HCT116 (cell line): ENCODE results near the gene KCNMB1. TPM values are rescaled to one million over a fixed set of nuclear protein-coding genes. Genes with fewer than 3 reads are reported as not detected.

Experiments
- ATAC-seq: fragments of 200-7000 bp; cut with Tn5 transposase; 2 replicates; pipeline ENCODE4 v1.9.1; 2020; ENCODE audit warnings: mild to moderate bottlenecking, moderate library complexity
- BruUV-seq: library from RNA; stranded (reverse); fragments of 400-500 nt; replicated peaks from 2 replicates; lab custom pipeline; 2021; lab: Mats Ljungman, UMichigan
- CTCF ChIA-PET: fragments of 300-600 bp; sonication (Branson Sonifier 250); formaldehyde crosslinking; loops from one replicate; lab custom pipeline; 2021; ENCODE audit warnings: antibody characterized with exemption; lab: Charles Lee
- POLR2A ChIA-PET: fragments of 300-600, 350-600 bp; sonication (Branson Sonifier 250); formaldehyde crosslinking; loops from one replicate; lab custom pipeline; 2021; ENCODE audit warnings: antibody characterized with exemption; lab: Charles Lee
- RAD21 ChIA-PET, 2 experiments: fragments of 300-600 bp; sonication (Branson Sonifier 250); formaldehyde crosslinking; loops; one replicate each; lab custom pipeline; 2023; ENCODE audit warnings: low total read pairs in 2 of 2; ENCODE audit not compliant: uncharacterized antibody in 2 of 2, unreplicated experiment in 2 of 2, low non-redundant PET in 1 of 2; lab: Charles Lee
- DNase-seq: peaks from one replicate; pipeline ENCODE4 v3.0.0-alpha.2; 2010; ENCODE audit warnings: low read depth, low spot score
- H2AFZ ChIP-seq: fragments of 200-600 bp; shearing (Covaris generic), sonication (generic); 2 replicates; pipeline ENCODE4 v1.6.1; 2017; ENCODE audit warnings: low read depth, mixed run types, mixed read lengths, antibody characterized with exemption, low read length; ENCODE audit not compliant: poor library complexity, severe bottlenecking
- H3K27ac ChIP-seq: 2 replicates; pipeline ENCODE4 v1.5.1; 2012; ENCODE audit warnings: low read depth, low read length
- H3K27me3 ChIP-seq: fragments of 200-600 bp; sonication (generic); 2 replicates; pipeline ENCODE4 v1.6.1; 2016; ENCODE audit warnings: mixed run types, low read length, mixed read lengths; ENCODE audit not compliant: insufficient read depth
- H3K36me3 ChIP-seq, 2 experiments: fragments of 200-500 bp in 1 of 2; fragments of 200-600 bp in 1 of 2; sonication (Bioruptor generic) in 1 of 2; sonication (generic) in 1 of 2; 2 replicates each; pipeline versions ENCODE4 v1.5.1 to v1.6.1; 2014 to 2016; ENCODE audit warnings: low read length in 2 of 2, inconsistent platforms in 1 of 2, mixed read lengths in 1 of 2, mixed run types in 1 of 2; ENCODE audit not compliant: insufficient read depth in 2 of 2, control insufficient read depth in 1 of 2
- H3K4me1 ChIP-seq, 2 experiments: fragments of 200-600 bp in 1 of 2; sonication (generic) in 1 of 2; 2 replicates each; pipeline versions ENCODE4 v1.5.1 to v1.6.1; 2012 to 2017; ENCODE audit warnings: low read length in 2 of 2, inconsistent platforms in 1 of 2, mild to moderate bottlenecking in 1 of 2, mixed read lengths in 1 of 2, mixed run types in 1 of 2, moderate library complexity in 1 of 2; ENCODE audit not compliant: insufficient read depth in 2 of 2, control insufficient read depth in 1 of 2
- H3K4me2 ChIP-seq: fragments of 200-600 bp; sonication (generic); 2 replicates; pipeline ENCODE4 v1.6.1; 2017; ENCODE audit warnings: mixed run types, low read length, mixed read lengths
- H3K4me3 ChIP-seq, 2 experiments: fragments of 200-600 bp in 1 of 2; sonication (generic) in 1 of 2; replicated peaks in 1 of 2; 2 replicates each; pipeline ENCODE4 v1.5.1; 2011 to 2016; ENCODE audit warnings: low read length in 2 of 2, control low read depth in 1 of 2, low read depth in 1 of 2, mild to moderate bottlenecking in 1 of 2, mixed read lengths in 1 of 2, mixed run types in 1 of 2
- H3K79me2 ChIP-seq: fragments of 200-600 bp; sonication (generic); 2 replicates; pipeline ENCODE4 v1.6.1; 2017; ENCODE audit warnings: mild to moderate bottlenecking, mixed run types, low read length, moderate library complexity, mixed read lengths; ENCODE audit not compliant: insufficient read depth
- H3K9ac ChIP-seq: fragments of 200-600 bp; sonication (generic); 2 replicates; pipeline ENCODE4 v1.6.1; 2016; ENCODE audit warnings: low read length, mixed read lengths
- H3K9me2 ChIP-seq: fragments of 200-600 bp; sonication (generic), shearing (Covaris generic); 2 replicates; pipeline ENCODE4 v1.6.1; 2017; ENCODE audit warnings: mixed run types, mild to moderate bottlenecking, moderate library complexity; ENCODE audit not compliant: insufficient read depth
- H3K9me3 ChIP-seq, 2 experiments: fragments of 200-500 bp in 1 of 2; fragments of 200-600 bp in 1 of 2; sonication (Bioruptor generic) in 1 of 2; sonication (generic) in 1 of 2; 2 replicates each; pipeline ENCODE4 v1.6.1; 2014 to 2017; ENCODE audit warnings: low read length in 2 of 2, mixed read lengths in 2 of 2, inconsistent platforms in 1 of 2, low read depth in 1 of 2, mild to moderate bottlenecking in 1 of 2, mixed run types in 1 of 2, moderate library complexity in 1 of 2; ENCODE audit not compliant: control insufficient read depth in 1 of 2, insufficient read depth in 1 of 2
- H4K20me1 ChIP-seq: fragments of 200-600 bp; sonication (generic), shearing (Covaris generic); 2 replicates; pipeline ENCODE4 v1.6.1; 2017; ENCODE audit warnings: mixed run types, mild to moderate bottlenecking, moderate library complexity; ENCODE audit not compliant: insufficient read depth
- CEBPB ChIP-seq: IDR thresholded peaks from 2 replicates; pipeline ENCODE4 v1.6.1; 2012; ENCODE audit warnings: low read depth
- EGR1 ChIP-seq: IDR thresholded peaks from 2 replicates; pipeline ENCODE4 v1.6.1; 2012; ENCODE audit warnings: low read depth
- JUND ChIP-seq: IDR thresholded peaks from 2 replicates; pipeline ENCODE4 v1.6.1; 2012
- POLR2A ChIP-seq: IDR thresholded peaks from 2 replicates; pipeline ENCODE4 v1.7.0; 2011; ENCODE audit warnings: borderline replicate concordance; ENCODE audit not compliant: insufficient read depth, insufficient read length; ENCODE audit errors: extremely low read depth
- SRF ChIP-seq: IDR thresholded peaks from 2 replicates; pipeline ENCODE4 v1.6.1; 2012; ENCODE audit warnings: low read depth
- YY1 ChIP-seq: IDR thresholded peaks from 2 replicates; pipeline ENCODE4 v1.6.1; 2011; ENCODE audit warnings: low read length, low read depth, moderate library complexity, mild to moderate bottlenecking; ENCODE audit not compliant: insufficient replicate concordance; ENCODE audit errors: extremely low read depth
- ZFX ChIP-seq: fragments of 450-650 bp; IDR thresholded peaks from 2 replicates; pipeline ENCODE4 v1.6.1; 2017
- ZNF274 ChIP-seq: fragments of 200-500 bp; sonication (Bioruptor generic); IDR thresholded peaks from 2 replicates; pipeline ENCODE4 v1.6.1; 2014; ENCODE audit warnings: mild to moderate bottlenecking, low read depth, low read length, inconsistent platforms
- intact Hi-C: fragments of 100-400 bp; cut with micrococcal nuclease; formaldehyde crosslinking; loops from 2 replicates; pipeline ENCODE4 v1.10.0; 2022
- total RNA-seq: library from RNA; stranded (reverse); gene quantifications from one replicate; pipeline ENCODE4 v1.2.1, GENCODE V29; 2021; ENCODE audit not compliant: unreplicated experiment
- TF ChIP-seq, protein P1 (sequence below): IDR thresholded peaks from 2 replicates; pipeline ENCODE4 v1.6.1; 2012
- TF ChIP-seq, protein P2 (sequence below), 3 experiments: fragments of 200-600 bp in 1 of 3; sonication (generic) in 1 of 3; IDR thresholded peaks in 2 of 3; conservative IDR thresholded peaks in 1 of 3; 2 replicates each; pipeline ENCODE4 v1.5.1; 2012 to 2017; ENCODE audit warnings: low read depth in 2 of 3, low read length in 2 of 3, antibody characterized with exemption in 1 of 3, borderline replicate concordance in 1 of 3, control low read depth in 1 of 3, mild to moderate bottlenecking in 1 of 3, mixed read lengths in 1 of 3, mixed run types in 1 of 3, moderate library complexity in 1 of 3; ENCODE audit not compliant: insufficient read depth in 1 of 3
- TF ChIP-seq, protein P3 (sequence below): IDR thresholded peaks from 2 replicates; pipeline ENCODE4 v1.6.1; 2011; ENCODE audit warnings: mild to moderate bottlenecking, low read length, moderate library complexity; ENCODE audit not compliant: insufficient replicate concordance; ENCODE audit errors: extremely low read depth

KCNMB1 gene
- total RNA-seq, 1 experiment from 2014 or later, result not detected

DNA sequence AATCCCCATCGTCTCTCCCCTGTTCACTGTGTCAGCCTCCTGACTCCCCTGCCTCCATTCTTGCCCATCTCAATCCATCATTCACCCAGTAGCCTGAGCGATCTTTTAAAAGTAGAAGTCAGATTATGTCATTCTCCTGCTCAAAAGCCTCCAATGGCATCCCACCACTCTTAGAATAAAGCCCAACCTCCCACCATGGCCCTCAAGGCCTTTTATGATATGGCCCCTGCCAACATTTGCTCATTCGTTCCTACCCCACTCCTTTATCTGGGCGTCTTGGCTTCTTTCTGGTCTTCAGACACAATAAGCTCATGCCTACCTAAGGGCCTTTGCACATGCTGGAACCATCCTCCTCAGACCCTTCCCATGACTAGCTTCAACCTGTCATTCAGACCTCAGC lies 35.5 kb upstream of the KCNMB1 start:
- H3K36me3 ChIP-seq, result no peaks in the 10 kb centered on the region
- H3K9me2 ChIP-seq, result no peaks in the 10 kb centered on the region
- intact Hi-C loops, result no loop called here
- no peak overlapping the region for H3K9ac ChIP-seq
- no TSS peak for BruUV-seq
- no peaks in the 10 kb centered on the region for H3K79me2 ChIP-seq
- POLR2A ChIA-PET, result no interaction called here
- ATAC-seq (no peak), DNase-seq (no peak)
- H3K4me3 ChIP-seq, result no peak overlapping the region
- H3K9me3 ChIP-seq, result no peaks in the 10 kb centered on the region
- CTCF ChIA-PET, result interaction anchor here (1.1 kb wide), 1 partner anchor 209 kb away, joined by 3 read pairs; no protein-coding TSS in a partner anchor
- no peaks in the 10 kb centered on the region for H4K20me1 ChIP-seq
- no peak overlapping the region for H2AFZ ChIP-seq
- H3K4me2 ChIP-seq, result no peak overlapping the region
- H3K27me3 ChIP-seq, result peaks cover 19% of the 10 kb centered on the region
- H3K27ac ChIP-seq, result no peak overlapping the region
- RAD21 ChIA-PET, result no interaction called here
- TF ChIP-seq, protein P1, sequence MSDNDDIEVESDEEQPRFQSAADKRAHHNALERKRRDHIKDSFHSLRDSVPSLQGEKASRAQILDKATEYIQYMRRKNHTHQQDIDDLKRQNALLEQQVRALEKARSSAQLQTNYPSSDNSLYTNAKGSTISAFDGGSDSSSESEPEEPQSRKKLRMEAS, result no peak
- no peak for TF ChIP-seq EGR1
- no peaks in the 10 kb centered on the region for H3K4me1 ChIP-seq

DNA sequence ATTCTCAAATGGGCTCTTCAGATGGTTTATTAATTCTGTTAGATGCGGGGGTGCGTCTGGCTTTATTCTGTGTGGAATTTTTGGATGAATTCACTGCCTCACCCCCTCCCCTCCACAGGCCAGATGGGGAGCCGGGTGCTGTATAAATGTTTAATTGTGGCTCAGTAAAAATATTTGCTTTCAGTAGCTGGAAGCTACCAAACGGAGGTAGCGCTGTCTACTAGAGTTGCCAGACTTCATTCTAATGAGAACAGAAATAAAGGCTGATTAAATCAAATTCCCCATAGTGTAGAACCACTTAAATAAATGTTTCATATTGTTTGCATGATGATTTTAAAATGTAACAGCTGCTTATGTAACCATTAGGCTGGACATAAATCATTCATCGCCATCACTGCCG lies 34.5 kb upstream of the KCNMB1 start:
- Histone ChIP-seq H3K9me3 (no peaks in the 10 kb centered on the region), H3K4me3 (no peak overlapping the region), H3K4me1 (no peaks in the 10 kb centered on the region), H3K9me2 (no peaks in the 10 kb centered on the region), H4K20me1 (no peaks in the 10 kb centered on the region), H3K9ac (no peak overlapping the region), H3K36me3 (no peaks in the 10 kb centered on the region), H3K27me3 (peaks cover 15% of the 10 kb centered on the region), H3K4me2 (no peak overlapping the region), H3K27ac (no peak overlapping the region), H3K79me2 (no peaks in the 10 kb centered on the region), H2AFZ (no peak overlapping the region)
- RAD21 ChIA-PET, result no interaction called here
- POLR2A ChIA-PET, result no interaction called here
- DNase-seq (no peak), ATAC-seq (no peak)
- no peak for TF ChIP-seq JUND
- TF ChIP-seq POLR2A, result no peak
- no peak for TF ChIP-seq SRF
- TF ChIP-seq, protein P2, sequence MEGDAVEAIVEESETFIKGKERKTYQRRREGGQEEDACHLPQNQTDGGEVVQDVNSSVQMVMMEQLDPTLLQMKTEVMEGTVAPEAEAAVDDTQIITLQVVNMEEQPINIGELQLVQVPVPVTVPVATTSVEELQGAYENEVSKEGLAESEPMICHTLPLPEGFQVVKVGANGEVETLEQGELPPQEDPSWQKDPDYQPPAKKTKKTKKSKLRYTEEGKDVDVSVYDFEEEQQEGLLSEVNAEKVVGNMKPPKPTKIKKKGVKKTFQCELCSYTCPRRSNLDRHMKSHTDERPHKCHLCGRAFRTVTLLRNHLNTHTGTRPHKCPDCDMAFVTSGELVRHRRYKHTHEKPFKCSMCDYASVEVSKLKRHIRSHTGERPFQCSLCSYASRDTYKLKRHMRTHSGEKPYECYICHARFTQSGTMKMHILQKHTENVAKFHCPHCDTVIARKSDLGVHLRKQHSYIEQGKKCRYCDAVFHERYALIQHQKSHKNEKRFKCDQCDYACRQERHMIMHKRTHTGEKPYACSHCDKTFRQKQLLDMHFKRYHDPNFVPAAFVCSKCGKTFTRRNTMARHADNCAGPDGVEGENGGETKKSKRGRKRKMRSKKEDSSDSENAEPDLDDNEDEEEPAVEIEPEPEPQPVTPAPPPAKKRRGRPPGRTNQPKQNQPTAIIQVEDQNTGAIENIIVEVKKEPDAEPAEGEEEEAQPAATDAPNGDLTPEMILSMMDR (IDR thresholded peaks at IDR 0.05 in 2 of 3, conservative IDR thresholded peaks at IDR 0.05 in 1 of 3; ENCODE audit: borderline replicate concordance in 1 of 3, insufficient read depth in 1 of 3, low read depth in 2 of 3, low read length in 2 of 3), result no peak
- TF ChIP-seq CEBPB, result no peak
- TF ChIP-seq, protein P3, sequence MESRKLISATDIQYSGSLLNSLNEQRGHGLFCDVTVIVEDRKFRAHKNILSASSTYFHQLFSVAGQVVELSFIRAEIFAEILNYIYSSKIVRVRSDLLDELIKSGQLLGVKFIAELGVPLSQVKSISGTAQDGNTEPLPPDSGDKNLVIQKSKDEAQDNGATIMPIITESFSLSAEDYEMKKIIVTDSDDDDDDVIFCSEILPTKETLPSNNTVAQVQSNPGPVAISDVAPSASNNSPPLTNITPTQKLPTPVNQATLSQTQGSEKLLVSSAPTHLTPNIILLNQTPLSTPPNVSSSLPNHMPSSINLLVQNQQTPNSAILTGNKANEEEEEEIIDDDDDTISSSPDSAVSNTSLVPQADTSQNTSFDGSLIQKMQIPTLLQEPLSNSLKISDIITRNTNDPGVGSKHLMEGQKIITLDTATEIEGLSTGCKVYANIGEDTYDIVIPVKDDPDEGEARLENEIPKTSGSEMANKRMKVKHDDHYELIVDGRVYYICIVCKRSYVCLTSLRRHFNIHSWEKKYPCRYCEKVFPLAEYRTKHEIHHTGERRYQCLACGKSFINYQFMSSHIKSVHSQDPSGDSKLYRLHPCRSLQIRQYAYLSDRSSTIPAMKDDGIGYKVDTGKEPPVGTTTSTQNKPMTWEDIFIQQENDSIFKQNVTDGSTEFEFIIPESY, result no peak
- TF ChIP-seq YY1, result no peak
- no peak for TF ChIP-seq ZNF274
- no peak for TF ChIP-seq ZFX
- CTCF ChIA-PET, result interaction anchor here (1.0 to 2.0 kb wide), 2 partner anchors 11 to 150 kb away, joined by 3 to 6 read pairs; no protein-coding TSS in a partner anchor
- intact Hi-C loops, result no loop called here
- no TSS peak for BruUV-seq
